Activated CD4-positive, alpha-beta memory T cell treated with anti-CD3 and anti-CD28 coated beads, Interleukin-2, amount 10 ng/mL, durations not matched to agents 7 days and 5 days (primary cell): ENCODE measurements around the gene THSD7B. TPM values are rescaled to one million over a fixed set of nuclear protein-coding genes. Genes with fewer than 3 reads are reported as not detected.

Experiments used
- CTCF ChIA-PET: fragments of 350-600 bp; sonication (Branson Sonifier 250); formaldehyde crosslinking; loops from one replicate; lab custom pipeline; 2021; ENCODE audit warnings: antibody characterized with exemption, inconsistent platforms; lab: Charles Lee
- POLR2A ChIA-PET: fragments of 350-600 bp; sonication (Branson Sonifier 250); formaldehyde crosslinking; loops from one replicate; lab custom pipeline; 2021; ENCODE audit warnings: antibody characterized with exemption; lab: Charles Lee
- DNase-seq: peaks from one replicate; pipeline ENCODE4 v3.0.0-alpha.2; 2020
- H3K27ac Mint-ChIP-seq: one replicate; pipeline ENCODE4 v1.8.0; 2021; ENCODE audit warnings: mild to moderate bottlenecking, mixed read lengths
- H3K27me3 Mint-ChIP-seq: one replicate; pipeline ENCODE4 v1.8.0; 2021; ENCODE audit warnings: mixed read lengths
- H3K36me3 Mint-ChIP-seq: one replicate; pipeline ENCODE4 v1.8.0; 2021; ENCODE audit warnings: low read depth, mixed read lengths
- H3K4me1 Mint-ChIP-seq: one replicate; pipeline ENCODE4 v1.8.0; 2021; ENCODE audit warnings: mixed read lengths
- H3K4me3 Mint-ChIP-seq: one replicate; pipeline ENCODE4 v1.8.0; 2021; ENCODE audit warnings: mild to moderate bottlenecking, mixed read lengths
- H3K9me3 Mint-ChIP-seq: one replicate; pipeline ENCODE4 v1.8.0; 2021; ENCODE audit warnings: mixed read lengths
- total RNA-seq, 2 experiments: library from RNA; stranded (reverse); gene quantifications; one replicate each; pipeline ENCODE4 v1.2.3, GENCODE V29; 2021

Gene THSD7B
- total RNA-seq, 2 experiments from 2014 or later = not detected

DNA sequence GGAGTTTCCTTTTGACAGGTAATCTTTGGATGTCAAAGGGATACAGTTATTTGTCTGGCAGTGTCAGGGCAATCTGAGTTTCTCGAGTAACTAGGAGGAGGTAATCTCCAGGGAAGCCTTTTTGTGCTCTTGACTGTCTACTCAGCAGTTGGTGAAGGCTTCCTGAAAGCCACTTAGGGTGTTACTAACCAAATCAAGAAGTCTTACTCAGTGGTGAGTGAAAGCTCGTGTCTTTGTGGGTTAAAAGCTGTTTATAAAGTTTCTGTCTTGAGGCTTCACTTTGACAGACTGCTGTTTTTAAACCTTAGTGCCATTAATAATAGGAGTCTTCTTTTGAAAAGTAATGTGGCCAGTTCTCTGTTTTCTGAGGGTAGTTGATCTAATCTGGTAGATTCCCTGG, 1.7 kb downstream of the THSD7B start:
- no peak for DNase-seq
- no peak overlapping the region for H3K27ac Mint-ChIP-seq
- H3K4me3 Mint-ChIP-seq = no peak overlapping the region
- H3K27me3 Mint-ChIP-seq = peaks cover 51% of the 10 kb centered on the region
- ChIA-PET POLR2A (no interaction called here), CTCF (no interaction called here)
- no peaks in the 10 kb centered on the region for H3K9me3 Mint-ChIP-seq
- peaks cover 2% of the 10 kb centered on the region for H3K4me1 Mint-ChIP-seq
- no peaks in the 10 kb centered on the region for H3K36me3 Mint-ChIP-seq

DNA sequence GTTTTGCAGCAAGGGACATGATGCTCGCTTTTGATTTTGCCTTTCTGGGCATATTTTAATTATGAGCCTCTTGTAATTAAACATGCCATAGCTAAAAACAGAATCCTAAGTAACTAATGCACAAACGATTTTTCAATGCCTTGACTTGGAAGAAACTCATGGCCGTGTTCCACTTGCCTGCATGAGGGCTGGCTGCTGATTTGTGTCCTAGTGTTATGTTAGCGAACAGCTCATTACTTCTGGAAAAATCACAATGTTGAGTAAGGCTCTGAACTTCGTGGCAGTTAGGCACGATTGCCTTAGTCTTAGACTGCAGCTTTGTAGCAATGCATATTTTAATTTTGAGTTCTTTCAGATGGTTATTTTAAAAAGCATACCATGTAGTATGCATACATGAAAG, 4.5 kb downstream of the THSD7B start:
- H3K36me3 Mint-ChIP-seq = no peaks in the 10 kb centered on the region
- no peak overlapping the region for H3K4me3 Mint-ChIP-seq
- H3K27me3 Mint-ChIP-seq = peaks cover 29% of the 10 kb centered on the region
- no peaks in the 10 kb centered on the region for H3K4me1 Mint-ChIP-seq
- no peaks in the 10 kb centered on the region for H3K9me3 Mint-ChIP-seq
- no peak overlapping the region for H3K27ac Mint-ChIP-seq
- ChIA-PET POLR2A (no interaction called here), CTCF (no interaction called here)
- DNase-seq = no peak

DNA sequence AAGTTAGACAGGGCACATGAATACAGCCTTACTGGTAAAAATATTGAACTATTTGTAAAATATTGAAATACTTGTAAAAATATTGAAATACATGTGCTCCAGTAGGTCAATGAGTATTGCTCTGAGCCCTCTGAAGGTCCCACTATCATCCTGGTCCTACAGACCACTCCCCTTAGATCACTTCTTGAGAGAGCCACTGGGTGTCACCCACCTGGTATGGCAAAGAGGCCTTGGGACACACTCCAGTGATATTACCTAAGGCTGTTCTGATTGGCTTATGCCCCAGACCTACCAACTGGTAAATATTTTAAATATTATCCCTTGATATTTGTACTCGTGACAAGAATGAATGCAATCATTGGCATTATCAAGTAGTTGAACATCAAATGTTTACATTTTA, 5.0 kb downstream of the THSD7B start:
- ChIA-PET CTCF (no interaction called here), POLR2A (no interaction called here)
- DNase-seq = no peak
- Mint-ChIP-seq H3K27me3 (peaks cover 26% of the 10 kb centered on the region), H3K36me3 (no peaks in the 10 kb centered on the region), H3K4me1 (no peaks in the 10 kb centered on the region), H3K27ac (no peak overlapping the region), H3K9me3 (no peaks in the 10 kb centered on the region), H3K4me3 (no peak overlapping the region)

DNA sequence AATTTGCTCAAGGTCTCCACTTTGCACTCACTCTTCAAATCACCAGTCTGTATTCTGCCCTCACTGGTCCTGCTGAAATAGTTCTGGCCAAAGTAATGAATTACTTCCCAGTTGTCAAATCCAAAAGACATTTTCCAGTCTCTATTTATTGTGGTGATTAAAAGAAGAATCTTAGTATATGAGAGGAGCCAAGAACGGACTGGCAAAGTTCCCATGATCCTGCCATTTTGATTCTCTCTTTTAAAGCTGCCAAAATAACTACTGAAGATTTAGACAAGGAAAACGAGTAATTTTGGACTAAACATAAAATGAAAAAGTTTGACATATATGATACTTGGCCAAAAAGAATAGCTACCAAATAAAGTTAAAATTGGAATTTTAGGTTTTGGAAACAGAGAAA, 12.0 kb downstream of the THSD7B start:
- Mint-ChIP-seq H3K4me3 (no peak overlapping the region), H3K9me3 (no peaks in the 10 kb centered on the region), H3K27me3 (no peaks in the 10 kb centered on the region), H3K36me3 (no peaks in the 10 kb centered on the region), H3K27ac (no peak overlapping the region), H3K4me1 (no peaks in the 10 kb centered on the region)
- CTCF ChIA-PET = no interaction called here
- no peak for DNase-seq
- POLR2A ChIA-PET = no interaction called here

DNA sequence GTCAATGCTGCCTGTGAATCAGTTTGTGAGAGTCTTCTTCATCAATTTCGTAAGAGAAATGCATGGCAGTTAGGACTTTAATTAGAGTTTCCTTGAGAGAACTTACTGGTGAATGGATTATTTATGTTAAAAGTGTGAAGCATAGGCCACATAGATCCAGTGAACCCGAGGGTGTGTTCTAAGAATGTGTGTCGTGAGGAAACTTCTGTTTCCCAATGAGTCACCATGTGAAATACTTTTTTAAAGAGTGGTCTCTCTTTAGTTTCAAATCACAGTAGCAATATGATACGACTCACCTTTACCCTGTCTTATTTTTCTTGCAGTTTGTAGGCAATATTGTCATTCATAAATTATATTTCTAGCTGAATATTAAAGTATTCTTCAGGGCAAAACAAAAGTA, 18.5 kb downstream of the THSD7B start:
- no peaks in the 10 kb centered on the region for H3K9me3 Mint-ChIP-seq
- no peaks in the 10 kb centered on the region for H3K36me3 Mint-ChIP-seq
- no peak overlapping the region for H3K4me3 Mint-ChIP-seq
- POLR2A ChIA-PET = no interaction called here
- H3K27ac Mint-ChIP-seq = no peak overlapping the region
- CTCF ChIA-PET = no interaction called here
- DNase-seq = no peak
- peaks cover 1% of the 10 kb centered on the region for H3K27me3 Mint-ChIP-seq
- no peaks in the 10 kb centered on the region for H3K4me1 Mint-ChIP-seq

DNA sequence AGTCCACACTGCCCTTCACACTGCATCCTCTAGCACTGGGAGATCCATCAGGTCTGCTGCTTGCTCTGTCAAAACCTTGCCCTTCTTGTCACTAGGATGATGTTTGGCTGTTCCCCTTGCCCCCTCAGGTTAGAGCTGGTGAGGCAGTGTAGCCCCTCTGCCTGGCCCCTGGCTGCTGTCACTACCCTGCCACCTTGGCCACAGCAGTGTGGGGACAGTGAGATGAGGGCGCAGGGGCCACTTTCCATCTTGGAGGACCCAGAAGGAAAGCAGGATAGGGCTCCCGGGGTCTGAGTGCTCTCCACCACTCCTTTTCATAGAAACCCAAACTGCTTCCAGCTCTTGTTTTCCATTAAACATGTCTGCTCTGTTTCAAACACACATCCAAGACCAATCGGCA, 19.9 kb downstream of the THSD7B start:
- no peak for DNase-seq
- Mint-ChIP-seq H3K27me3 (peaks cover 1% of the 10 kb centered on the region), H3K9me3 (no peaks in the 10 kb centered on the region), H3K27ac (no peak overlapping the region), H3K36me3 (no peaks in the 10 kb centered on the region), H3K4me3 (no peak overlapping the region), H3K4me1 (no peaks in the 10 kb centered on the region)
- ChIA-PET POLR2A (no interaction called here), CTCF (no interaction called here)

DNA sequence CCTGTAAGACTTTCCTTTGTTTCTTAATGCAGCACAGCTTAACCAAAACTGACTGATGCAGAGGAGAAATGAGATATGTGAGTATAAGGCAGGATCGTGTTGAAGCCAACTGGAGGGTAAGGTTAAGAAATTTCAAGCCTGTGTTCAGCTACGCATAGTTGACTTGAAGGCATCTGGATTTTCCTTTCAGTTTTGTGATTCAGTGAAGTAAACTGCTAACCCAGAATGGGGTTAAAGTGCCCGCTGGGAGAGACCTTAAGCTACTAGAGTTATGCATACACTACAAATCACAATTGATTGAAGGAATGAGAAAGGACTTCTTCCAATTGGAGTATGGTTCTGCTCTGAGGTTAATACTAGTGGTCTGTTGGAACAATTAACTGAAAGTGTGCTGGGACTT, 22.6 kb downstream of the THSD7B start:
- Mint-ChIP-seq H3K27ac (no peak overlapping the region), H3K36me3 (no peaks in the 10 kb centered on the region), H3K9me3 (no peaks in the 10 kb centered on the region), H3K4me3 (no peak overlapping the region), H3K4me1 (no peaks in the 10 kb centered on the region), H3K27me3 (peaks cover 4% of the 10 kb centered on the region)
- ChIA-PET CTCF (no interaction called here), POLR2A (no interaction called here)
- DNase-seq = no peak

DNA sequence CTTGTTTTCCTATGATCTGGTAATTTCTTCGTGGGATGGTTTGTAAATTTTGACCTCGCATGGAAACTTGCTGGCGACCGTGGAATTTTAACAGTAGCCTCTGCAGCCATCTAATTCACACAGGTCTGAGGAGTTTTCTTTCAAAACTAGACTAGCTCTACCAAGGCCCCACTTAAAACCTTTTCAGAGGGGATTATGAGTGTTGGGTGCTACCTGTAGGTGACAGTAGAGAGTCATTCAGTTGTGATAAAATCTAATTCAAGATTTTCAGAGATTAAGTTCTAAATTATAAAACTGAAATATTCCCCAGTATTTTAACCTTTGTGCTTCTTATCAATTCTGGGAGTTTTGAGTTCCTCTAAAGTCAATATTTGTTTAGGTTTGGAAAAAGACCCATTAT, 31.0 kb downstream of the THSD7B start:
- H3K27me3 Mint-ChIP-seq = peaks cover 3% of the 10 kb centered on the region
- POLR2A ChIA-PET = no interaction called here

DNA sequence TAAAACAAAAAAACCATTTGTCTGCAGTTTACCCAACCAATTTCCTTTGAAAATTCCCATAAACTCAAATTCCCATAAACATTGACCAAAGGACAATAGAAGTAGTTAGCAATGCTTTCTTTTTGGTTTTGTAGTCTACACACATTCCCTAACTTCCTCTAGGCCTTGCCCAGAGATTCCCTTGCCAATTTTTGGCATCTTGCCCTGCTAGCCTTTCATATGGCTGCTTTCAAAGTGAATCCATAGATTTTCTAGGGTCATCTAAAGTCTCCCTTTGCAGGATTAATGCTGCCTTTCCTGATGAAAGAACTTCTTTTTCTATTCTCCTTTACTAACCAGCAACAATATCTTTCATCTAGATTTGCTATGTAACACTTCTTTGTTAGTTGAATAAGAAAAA, 33.4 kb downstream of the THSD7B start:
- H3K4me3 Mint-ChIP-seq = no peak overlapping the region
- ChIA-PET CTCF (no interaction called here), POLR2A (no interaction called here)
- H3K27me3 Mint-ChIP-seq = no peaks in the 10 kb centered on the region
- no peak for DNase-seq
- no peaks in the 10 kb centered on the region for H3K4me1 Mint-ChIP-seq
- H3K9me3 Mint-ChIP-seq = no peaks in the 10 kb centered on the region
- H3K27ac Mint-ChIP-seq = no peak overlapping the region
- no peaks in the 10 kb centered on the region for H3K36me3 Mint-ChIP-seq

More for the DNA sequence above, 31.0 kb downstream of the THSD7B start:
- Mint-ChIP-seq H3K4me1 (no peaks in the 10 kb centered on the region), H3K27ac (no peak overlapping the region), H3K36me3 (no peaks in the 10 kb centered on the region), H3K4me3 (no peak overlapping the region), H3K9me3 (no peaks in the 10 kb centered on the region)
- DNase-seq = no peak
- CTCF ChIA-PET = no interaction called here

DNA sequence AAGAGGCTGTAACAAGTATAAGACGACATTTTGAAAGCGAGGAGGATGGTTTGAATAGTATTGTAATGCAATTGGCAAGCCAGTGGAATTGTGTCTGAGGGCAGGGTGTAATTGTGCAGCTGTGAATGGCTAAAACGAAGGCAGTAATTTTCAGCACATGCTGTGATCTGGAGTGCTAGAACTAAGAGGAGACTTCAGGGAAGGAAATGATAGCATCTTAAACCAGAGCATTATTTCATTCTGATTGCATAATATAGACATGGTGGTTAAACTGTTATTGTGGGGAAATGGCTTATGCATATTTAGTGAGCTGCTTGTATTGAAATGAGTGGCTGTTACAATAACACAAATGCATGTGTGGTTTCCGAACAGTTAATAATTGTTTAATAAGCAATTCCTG, 36.3 kb downstream of the THSD7B start:
- H3K36me3 Mint-ChIP-seq = no peaks in the 10 kb centered on the region
- no peak for DNase-seq
- ChIA-PET CTCF (no interaction called here), POLR2A (no interaction called here)
- H3K9me3 Mint-ChIP-seq = no peaks in the 10 kb centered on the region
- no peaks in the 10 kb centered on the region for H3K4me1 Mint-ChIP-seq
- no peak overlapping the region for H3K4me3 Mint-ChIP-seq
- no peak overlapping the region for H3K27ac Mint-ChIP-seq
- no peaks in the 10 kb centered on the region for H3K27me3 Mint-ChIP-seq

DNA sequence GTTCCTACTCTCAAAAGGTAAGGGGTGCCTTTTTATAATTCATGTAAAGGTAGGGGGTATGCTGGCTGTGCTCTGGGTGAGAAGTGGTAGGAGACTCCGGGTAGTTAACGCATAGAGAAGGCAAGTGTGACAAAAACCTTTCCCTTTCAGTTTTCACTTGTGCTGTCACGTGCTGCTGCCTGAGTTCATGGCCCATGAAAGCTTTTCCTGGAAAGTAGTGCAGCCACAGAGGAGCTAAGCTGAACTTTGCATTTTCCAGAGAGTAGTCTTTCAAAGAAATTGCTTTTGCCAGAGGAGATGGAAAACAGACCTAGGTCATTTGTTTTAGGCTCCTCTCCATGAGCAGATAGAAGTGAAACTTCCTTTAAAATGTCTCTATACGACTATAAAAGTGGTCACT, 44.7 kb downstream of the THSD7B start:
- no peaks in the 10 kb centered on the region for H3K36me3 Mint-ChIP-seq
- ChIA-PET POLR2A (no interaction called here), CTCF (no interaction called here)
- H3K27me3 Mint-ChIP-seq = no peaks in the 10 kb centered on the region
- H3K9me3 Mint-ChIP-seq = no peaks in the 10 kb centered on the region
- no peak overlapping the region for H3K4me3 Mint-ChIP-seq
- no peak for DNase-seq
- H3K27ac Mint-ChIP-seq = no peak overlapping the region
- no peaks in the 10 kb centered on the region for H3K4me1 Mint-ChIP-seq

DNA sequence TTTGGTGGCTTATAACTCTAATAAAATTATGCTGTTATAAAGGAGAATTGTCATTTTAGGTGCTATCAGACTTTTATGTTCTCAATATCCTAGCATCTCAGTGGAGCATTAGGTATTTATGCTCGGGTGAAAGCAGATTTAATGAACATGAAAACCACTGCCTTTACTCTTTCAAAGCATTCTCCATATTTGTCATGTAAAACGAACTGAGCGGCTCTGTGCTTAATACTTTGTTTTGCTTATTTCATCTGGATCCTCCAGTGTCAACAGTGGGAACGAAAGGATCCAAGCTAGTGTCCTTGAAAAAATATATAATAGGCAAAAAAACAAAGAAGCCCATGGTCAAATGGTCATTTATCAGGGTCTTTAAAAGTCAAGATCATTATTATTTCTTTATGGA, 53.5 kb downstream of the THSD7B start:
- H3K9me3 Mint-ChIP-seq = no peaks in the 10 kb centered on the region
- no peaks in the 10 kb centered on the region for H3K4me1 Mint-ChIP-seq
- H3K36me3 Mint-ChIP-seq = no peaks in the 10 kb centered on the region
- ChIA-PET CTCF (no interaction called here), POLR2A (no interaction called here)
- no peak overlapping the region for H3K27ac Mint-ChIP-seq
- H3K27me3 Mint-ChIP-seq = no peaks in the 10 kb centered on the region
- no peak overlapping the region for H3K4me3 Mint-ChIP-seq
- no peak for DNase-seq

DNA sequence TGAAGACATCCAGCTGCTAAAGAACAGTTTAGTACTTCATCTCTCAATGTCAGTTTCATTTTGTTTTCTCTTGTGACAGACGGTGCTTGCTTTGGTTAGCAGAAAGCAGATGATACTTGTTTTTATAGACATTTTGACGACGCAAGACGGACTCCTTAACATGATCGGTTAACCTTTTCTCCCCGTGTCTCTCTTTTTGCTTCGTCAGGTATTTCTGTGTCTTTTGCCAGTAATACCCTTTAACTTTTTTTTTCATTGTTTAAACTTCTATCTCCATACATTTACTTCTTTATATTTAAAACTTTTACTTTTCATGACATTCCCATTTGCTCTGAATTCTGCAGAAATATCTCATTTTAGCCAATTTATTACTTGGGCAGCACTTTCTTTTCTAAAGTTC, 57.9 kb downstream of the THSD7B start:
- Mint-ChIP-seq H3K27ac (no peak overlapping the region), H3K36me3 (no peaks in the 10 kb centered on the region), H3K9me3 (no peaks in the 10 kb centered on the region), H3K4me1 (no peaks in the 10 kb centered on the region), H3K4me3 (no peak overlapping the region), H3K27me3 (no peaks in the 10 kb centered on the region)
- ChIA-PET CTCF (no interaction called here), POLR2A (no interaction called here)
- DNase-seq = no peak

DNA sequence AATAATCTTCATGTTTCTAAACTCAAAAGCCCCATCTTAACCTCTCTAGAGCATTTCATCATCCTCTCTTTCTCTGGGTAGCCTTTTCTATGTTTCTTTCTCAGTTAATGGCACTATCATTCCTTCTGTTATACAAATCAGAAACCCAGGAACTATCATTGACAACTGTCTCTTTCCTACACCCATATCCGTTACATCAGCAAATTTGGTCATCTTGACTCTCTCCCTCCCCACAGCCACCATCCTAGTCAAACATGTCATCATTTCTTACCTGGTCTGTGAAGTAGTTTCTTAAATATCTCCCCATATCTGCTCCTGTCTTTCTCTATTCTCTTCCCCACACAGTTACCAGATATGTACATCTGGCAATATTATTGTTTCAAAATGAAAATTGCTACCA, 62.8 kb downstream of the THSD7B start:
- H3K4me3 Mint-ChIP-seq = no peak overlapping the region
- ChIA-PET POLR2A (no interaction called here), CTCF (no interaction called here)
- no peaks in the 10 kb centered on the region for H3K36me3 Mint-ChIP-seq
- H3K9me3 Mint-ChIP-seq = no peaks in the 10 kb centered on the region
- no peaks in the 10 kb centered on the region for H3K4me1 Mint-ChIP-seq
- no peak overlapping the region for H3K27ac Mint-ChIP-seq
- DNase-seq = no peak
- no peaks in the 10 kb centered on the region for H3K27me3 Mint-ChIP-seq

DNA sequence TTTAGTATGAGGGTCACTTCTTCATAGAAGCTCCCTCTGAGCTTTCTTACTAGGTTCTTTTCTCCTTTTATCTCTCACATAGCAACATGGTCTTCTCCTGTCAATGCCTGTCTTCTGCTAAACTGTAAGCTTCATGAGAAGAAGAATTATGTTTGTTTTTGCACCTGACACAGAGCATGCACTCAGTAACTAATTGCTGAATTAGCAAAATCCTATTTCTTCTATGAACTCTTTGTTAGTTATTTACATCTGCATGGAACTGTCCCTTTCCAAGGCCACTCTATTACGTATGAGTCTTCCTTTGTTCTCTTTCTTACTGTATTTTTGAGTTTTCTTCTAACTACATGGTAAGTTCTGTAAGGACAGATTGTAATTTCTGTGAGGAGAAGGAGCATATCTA, 63.4 kb downstream of the THSD7B start:
- Mint-ChIP-seq H3K27me3 (no peaks in the 10 kb centered on the region), H3K9me3 (no peaks in the 10 kb centered on the region), H3K4me1 (no peaks in the 10 kb centered on the region), H3K36me3 (no peaks in the 10 kb centered on the region), H3K4me3 (no peak overlapping the region), H3K27ac (no peak overlapping the region)
- DNase-seq = no peak
- POLR2A ChIA-PET = no interaction called here
- CTCF ChIA-PET = no interaction called here
